NCI-H460 (cell line): ENCODE measurements around the gene PIK3CD. TPM values are rescaled to one million over a fixed set of nuclear protein-coding genes. Genes with fewer than 3 reads are reported as not detected.
A peak's percentile ranks its signal among the peaks of the same experiment; 100 is the strongest.
"Not testable (repeated sequence)": the region's sequence is repeated elsewhere in the genome, so short reads cannot be mapped to it uniquely, and the experiment has no call there.

Experiments
- DNase-seq: peaks from one replicate; pipeline ENCODE4 v3.0.0-alpha.2; 2016; ENCODE audit warnings: low read depth; ENCODE audit errors: extremely low read depth
- total RNA-seq: library from RNA; depleted of rRNA; stranded (reverse); fragments of >200 nt; shearing (Covaris generic); gene quantifications from 2 replicates; pipeline ENCODE4 v1.2.3, GENCODE V29; 2014

Gene PIK3CD
- total RNA-seq, 1 experiment from 2014 or later = 0.47 TPM

- no peak for DNase-seq
Measured at GRCh38 chr1:9687120-9687873, 35.8 kb downstream of the PIK3CD start.

- no peak for DNase-seq
Measured at GRCh38 chr1:9687874-9688582, 36.5 kb downstream of the PIK3CD start.

- no peak for DNase-seq
Measured at GRCh38 chr1:9688599-9688998, 37.1 kb downstream of the PIK3CD start.

- DNase-seq = peak; percentile 52
Measured at GRCh38 chr1:9689011-9689706, 37.6 kb downstream of the PIK3CD start.

GRCh38 chr1:9689971-9690381, 38.4 kb downstream of the PIK3CD start:
- DNase-seq = no peak

GRCh38 chr1:9690440-9691107, 39.0 kb downstream of the PIK3CD start:
- DNase-seq = no peak

GRCh38 chr1:9691108-9691445, 39.5 kb downstream of the PIK3CD start:
- no peak for DNase-seq

- DNase-seq = no peak
Measured at GRCh38 chr1:9691691-9692090, 40.2 kb downstream of the PIK3CD start.

GRCh38 chr1:9696793-9697192, 45.3 kb downstream of the PIK3CD start:
- DNase-seq = no peak

- no peak for DNase-seq
Measured at GRCh38 chr1:9699361-9699760, 47.8 kb downstream of the PIK3CD start.

- DNase-seq = no peak
Measured at GRCh38 chr1:9700340-9700739, 48.8 kb downstream of the PIK3CD start.

GRCh38 chr1:9701665-9702064, 50.1 kb downstream of the PIK3CD start:
- DNase-seq = no peak

GRCh38 chr1:9703165-9703509, 51.6 kb downstream of the PIK3CD start:
- DNase-seq = no peak

- DNase-seq = no peak
Measured at GRCh38 chr1:9703681-9704080, 52.1 kb downstream of the PIK3CD start.

GRCh38 chr1:9705337-9706093, 54.0 kb downstream of the PIK3CD start:
- no peak for DNase-seq

GRCh38 chr1:9706178-9706577, 54.6 kb downstream of the PIK3CD start:
- DNase-seq = no peak

- DNase-seq = no peak
Measured at GRCh38 chr1:9710037-9710436, 58.5 kb downstream of the PIK3CD start.

- DNase-seq = no peak
Measured at GRCh38 chr1:9711466-9712020, 60.0 kb downstream of the PIK3CD start.

- DNase-seq = not testable (repeated sequence)
Measured at GRCh38 chr1:9712767-9713166, 61.2 kb downstream of the PIK3CD start.

- DNase-seq = no peak
Measured at GRCh38 chr1:9714257-9714718, 62.8 kb downstream of the PIK3CD start.
